OCI-LY7 (cell line): ENCODE data around the gene SEC14L5.

ENCODE experiments used
- EZH2phosphoT487 ChIP-seq: fragments of 200-600 bp; sonication (generic); IDR thresholded peaks from 2 replicates; pipeline ENCODE4 v1.6.1; 2018; ENCODE audit warnings: low read depth, borderline replicate concordance, mild to moderate bottlenecking, mixed run types, antibody characterized with exemption, low read length, moderate library complexity, mixed read lengths
- TF ChIP-seq, protein P1 (sequence below): fragments of 200-600 bp; sonication (generic); conservative IDR thresholded peaks from 2 replicates; pipeline ENCODE4 v1.5.1; 2014; ENCODE audit warnings: mild to moderate bottlenecking, antibody characterized with exemption, low read length, moderate library complexity, mixed read lengths

DNA sequence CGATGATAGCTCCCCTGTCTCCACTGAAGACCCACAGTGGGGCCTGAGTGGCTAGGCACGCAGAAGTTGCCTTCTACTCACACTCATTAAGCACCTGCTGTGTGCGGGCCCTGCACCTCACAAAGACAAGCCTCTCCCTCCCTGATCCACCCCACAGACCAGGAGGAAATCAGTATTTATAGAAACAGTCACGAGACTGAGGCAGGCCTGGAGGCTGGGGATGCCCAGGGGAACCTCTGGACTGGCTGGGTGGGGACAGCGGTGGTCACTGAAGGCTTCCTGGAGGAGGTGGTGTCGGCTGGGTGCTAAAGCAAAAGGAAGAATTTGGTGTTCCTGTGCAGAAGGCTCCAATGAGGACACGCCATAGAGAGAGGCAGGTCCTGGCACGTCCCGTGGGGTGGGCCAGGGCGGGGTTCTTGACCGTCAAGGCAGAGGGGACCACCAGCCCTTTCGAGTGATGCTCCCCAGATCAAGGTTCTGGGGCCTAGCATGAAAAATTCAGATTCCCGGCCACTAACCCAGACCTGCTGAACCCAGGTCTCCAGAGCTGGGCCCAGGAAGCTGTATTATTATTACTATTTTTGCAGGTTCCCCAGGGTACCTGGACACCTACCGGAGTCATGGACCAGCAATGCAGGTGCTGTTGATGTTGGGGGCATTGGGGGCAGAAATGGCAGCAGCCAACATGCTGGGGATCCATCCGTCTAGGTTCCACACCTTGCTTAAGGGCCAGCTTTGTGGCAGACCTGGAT, 44.2 kb upstream of the SEC14L5 start:
- TF ChIP-seq, protein P1, sequence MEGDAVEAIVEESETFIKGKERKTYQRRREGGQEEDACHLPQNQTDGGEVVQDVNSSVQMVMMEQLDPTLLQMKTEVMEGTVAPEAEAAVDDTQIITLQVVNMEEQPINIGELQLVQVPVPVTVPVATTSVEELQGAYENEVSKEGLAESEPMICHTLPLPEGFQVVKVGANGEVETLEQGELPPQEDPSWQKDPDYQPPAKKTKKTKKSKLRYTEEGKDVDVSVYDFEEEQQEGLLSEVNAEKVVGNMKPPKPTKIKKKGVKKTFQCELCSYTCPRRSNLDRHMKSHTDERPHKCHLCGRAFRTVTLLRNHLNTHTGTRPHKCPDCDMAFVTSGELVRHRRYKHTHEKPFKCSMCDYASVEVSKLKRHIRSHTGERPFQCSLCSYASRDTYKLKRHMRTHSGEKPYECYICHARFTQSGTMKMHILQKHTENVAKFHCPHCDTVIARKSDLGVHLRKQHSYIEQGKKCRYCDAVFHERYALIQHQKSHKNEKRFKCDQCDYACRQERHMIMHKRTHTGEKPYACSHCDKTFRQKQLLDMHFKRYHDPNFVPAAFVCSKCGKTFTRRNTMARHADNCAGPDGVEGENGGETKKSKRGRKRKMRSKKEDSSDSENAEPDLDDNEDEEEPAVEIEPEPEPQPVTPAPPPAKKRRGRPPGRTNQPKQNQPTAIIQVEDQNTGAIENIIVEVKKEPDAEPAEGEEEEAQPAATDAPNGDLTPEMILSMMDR = no peak
- no peak for TF ChIP-seq EZH2phosphoT487
